GM15510 (cell line): ENCODE measurements around the gene LIN54.

Experiments
- POLR2A ChIP-seq: IDR thresholded peaks from 3 replicates; pipeline ENCODE4 v1.6.1; 2011; ENCODE audit warnings: borderline replicate concordance; ENCODE audit not compliant: insufficient read length; ENCODE audit errors: extremely low read depth

Gene LIN54

DNA sequence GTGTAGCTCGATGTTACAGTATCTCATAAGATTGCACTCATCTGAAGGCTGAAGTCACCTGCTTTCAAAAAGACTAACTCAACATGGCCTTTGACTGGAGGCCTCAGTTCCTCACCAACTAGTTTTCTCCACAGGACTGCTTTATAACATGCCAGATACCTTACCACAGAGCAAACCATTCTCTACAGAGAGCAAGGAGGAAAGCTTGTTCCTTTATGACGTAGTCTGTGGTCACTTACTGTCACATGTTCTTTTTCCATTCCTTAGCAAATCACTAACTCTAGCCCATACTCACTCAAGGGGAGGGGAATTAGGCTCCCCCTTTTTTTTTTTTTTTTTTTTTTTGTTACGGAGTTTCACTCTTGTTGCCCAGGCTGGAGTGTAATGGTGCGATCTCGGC, 106.9 kb downstream of the LIN54 start:
- no peak for TF ChIP-seq POLR2A

DNA sequence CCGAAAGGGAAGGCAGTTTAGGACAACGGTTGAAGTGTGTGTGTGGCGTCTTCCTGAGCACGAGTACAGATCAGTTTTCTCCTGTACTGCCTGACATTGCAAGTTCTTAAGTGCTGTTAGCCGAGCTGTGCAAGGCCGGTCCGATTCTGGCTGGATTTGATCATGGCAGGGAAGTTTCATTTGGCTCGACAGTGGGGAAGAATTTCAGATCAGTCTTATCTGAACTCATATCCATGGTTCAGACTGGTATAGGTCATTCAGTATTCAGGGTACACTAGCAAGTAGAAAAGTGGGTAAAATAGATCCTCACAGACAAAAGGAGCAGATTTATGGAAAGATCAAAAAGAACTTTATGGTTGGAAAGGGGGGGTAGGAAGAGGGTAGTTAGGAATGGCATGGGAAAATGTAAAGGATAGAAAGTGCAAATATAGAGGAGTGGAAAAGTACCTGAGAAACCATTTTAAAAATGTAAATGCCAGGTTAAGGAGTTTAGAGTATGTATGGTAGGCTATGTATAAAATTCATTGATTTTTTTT, 109.4 kb downstream of the LIN54 start:
- TF ChIP-seq POLR2A = no peak

DNA sequence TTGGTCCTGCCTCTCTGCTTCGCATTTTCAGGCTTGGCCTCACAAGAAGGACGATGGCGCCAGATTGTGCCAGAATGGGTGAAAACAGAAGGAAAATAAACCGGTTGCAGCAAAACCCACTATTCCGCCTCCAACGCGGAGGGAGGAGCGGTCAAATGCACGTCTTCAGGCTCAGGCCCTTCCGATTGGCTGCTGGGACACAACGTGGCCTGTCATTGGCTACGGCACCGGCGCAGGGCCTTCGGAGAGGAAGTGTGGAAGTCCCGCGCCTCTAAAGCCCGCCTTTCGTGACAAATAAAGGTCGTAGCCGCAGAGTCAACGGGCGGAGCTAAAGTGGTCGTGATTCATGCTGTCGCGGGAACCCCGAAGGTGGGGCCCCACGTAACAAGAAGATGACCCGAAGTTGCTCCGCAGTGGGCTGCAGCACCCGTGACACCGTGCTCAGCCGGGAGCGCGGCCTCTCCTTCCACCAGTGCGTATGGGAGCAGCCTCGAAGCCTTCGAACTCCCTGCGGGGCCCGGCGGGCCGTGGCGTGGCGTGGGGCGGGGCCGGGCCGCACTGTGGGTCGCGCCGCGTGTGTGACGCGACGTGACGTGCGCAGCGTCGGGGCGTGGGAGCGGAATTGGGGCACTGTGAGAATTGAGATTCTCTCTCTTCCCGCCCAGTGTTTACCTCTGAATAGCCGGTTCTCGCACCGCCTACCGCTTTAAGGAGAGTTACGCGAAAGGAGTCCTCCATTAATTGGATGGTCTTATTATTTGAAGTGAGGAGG, 110.0 kb downstream of the LIN54 start, which contains the start of gene THAP9:
Gene THAP9 (plus strand): TSS at position 325 of the 772 bp plus-strand sequence. CDS start 68 bp downstream, at position 393.
- TF ChIP-seq POLR2A = peak; percentile 73

DNA sequence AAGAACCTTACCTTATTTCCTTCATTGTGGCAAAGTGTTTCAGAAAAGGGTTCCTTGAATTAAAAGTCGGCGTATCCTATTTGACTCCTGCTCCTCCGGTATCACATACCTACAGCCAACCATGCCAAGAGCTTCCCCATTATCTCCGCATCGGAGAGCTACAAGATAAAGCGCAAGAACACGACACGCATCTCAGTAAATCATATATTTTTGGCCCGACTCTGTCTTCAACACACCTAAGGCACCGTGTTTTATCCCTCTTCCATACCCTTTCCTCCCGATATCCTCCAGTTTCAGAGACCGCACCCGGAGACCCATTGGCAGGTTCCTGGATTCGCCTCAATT, 110.6 kb downstream of the LIN54 start:
- no peak for TF ChIP-seq POLR2A

DNA sequence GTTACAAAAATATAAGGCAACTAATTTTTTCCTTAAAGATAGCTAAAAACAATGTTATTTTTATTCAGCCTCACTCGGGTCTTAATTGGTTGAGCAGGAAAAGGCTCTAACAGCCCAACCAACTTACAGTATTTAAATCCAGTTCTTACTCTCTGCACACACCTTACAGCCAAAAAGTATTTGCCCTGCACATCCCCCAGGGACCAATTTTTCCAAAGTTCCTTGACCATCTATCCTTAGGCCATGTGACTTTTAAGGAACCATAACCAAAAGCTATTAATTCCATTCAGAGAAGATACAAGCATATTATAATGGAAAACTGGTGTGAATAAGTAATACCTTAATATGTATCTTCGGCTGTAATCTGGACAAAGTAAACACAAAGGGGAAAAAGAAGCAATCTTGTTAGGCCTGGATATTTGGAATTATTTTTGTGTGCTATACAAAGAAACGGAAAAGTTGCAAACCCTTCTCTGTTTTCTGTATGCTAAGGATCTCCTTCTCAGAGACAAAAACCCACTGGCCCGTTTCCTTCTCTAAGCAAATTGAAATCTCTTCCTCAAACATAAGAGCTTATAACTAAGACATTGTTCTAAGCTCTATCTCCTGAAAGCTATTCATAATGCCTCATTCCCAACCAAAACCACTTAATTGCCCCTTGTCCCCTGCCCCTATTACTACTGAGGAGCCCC, 111.1 kb downstream of the LIN54 start:
- no peak for TF ChIP-seq POLR2A

DNA sequence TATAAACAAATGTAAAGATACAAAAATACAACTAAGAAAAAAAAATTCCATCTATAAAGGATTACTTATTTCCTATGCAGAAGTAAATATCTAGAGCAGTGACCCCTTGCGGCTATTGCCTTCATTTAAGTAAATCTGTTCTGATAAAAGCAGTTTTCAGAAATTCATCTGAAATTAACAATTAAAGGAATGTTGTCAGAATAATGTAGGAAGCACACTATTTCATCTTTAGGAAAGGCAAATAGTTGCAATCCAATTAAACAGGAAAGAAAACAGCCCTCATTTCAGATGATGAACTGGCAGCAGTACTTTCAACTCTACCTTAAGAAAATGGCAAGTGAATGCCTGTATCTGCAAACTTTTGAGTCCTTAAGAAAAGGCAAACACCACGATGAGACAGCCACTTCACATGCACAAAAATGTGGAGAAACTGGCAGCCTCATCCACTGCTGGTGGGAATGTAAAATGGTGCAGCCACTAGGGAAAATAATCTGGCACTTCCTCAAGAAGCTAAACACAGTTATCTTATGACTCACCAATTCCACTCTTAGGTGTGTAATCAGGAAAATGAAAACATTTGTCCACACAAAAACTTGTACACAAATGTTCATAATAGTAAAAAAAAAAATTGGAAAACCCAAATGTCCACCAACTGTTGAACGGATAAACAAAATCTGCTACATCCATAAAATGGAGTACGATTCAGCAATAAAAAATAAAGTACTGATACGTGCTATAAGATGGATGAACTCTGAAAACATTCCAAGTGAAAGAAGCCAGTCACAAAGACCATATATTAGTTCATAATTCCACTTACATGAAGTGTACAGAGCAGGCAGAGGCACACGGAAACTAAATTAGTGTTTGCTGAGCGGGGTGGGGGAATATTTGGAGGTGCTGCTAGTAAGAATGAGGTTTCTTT, 112.0 kb downstream of the LIN54 start:
- no peak for TF ChIP-seq POLR2A

DNA sequence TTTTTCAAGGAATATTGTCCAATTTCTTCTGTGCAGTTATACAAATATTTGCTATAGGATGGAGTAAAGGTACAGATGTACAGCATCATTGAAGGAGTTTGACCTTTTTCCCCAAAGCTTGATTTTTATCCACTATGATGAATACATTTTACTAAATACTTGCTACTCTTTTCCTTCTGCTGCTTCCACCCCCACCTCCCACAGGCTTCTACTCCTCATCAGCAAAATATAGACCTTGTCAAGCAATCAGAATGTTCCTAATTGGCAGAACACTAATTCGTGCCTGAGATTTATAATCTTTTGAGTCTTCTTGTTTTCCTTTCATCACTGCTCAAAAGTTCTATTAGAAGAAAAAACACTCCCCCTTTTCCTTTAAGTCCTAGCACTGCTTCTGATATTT, 113.9 kb downstream of the LIN54 start:
- TF ChIP-seq POLR2A = no peak

DNA sequence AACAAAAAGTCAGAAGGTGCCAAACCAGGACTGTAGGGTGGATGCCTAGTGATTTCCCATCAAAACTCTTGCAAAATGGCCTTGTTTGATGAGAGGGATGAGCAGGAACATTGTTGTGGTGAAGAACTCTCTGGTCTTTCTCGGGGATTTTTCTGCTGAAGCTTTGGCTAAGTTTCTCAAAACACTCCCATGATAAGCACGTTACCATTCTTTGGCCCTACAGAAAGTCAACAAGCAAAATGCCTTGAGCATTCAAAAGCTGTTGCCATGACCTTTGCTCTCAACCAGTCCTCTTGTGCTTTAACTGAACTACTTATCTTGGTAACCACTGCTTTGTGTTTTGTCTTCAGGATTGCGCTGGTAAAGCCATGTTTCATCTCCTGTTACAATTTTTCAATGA, 116.7 kb downstream of the LIN54 start:
- TF ChIP-seq POLR2A = no peak

DNA sequence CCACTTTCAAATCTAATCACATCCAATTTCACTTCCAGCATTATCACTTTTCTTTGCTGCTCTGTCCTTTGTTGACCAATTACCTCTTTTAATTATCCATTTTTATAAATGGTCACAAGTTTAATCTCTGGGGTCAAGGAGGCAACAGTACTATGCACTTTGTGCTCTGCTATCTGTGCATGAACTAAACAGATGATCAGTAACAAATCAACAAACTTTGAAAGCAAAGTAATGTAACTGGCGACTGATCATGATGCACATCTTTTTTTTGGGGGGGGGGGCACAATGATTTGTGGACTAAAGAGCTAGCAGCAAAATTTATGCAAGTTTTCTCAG, 118.2 kb downstream of the LIN54 start:
- TF ChIP-seq POLR2A = no peak

DNA sequence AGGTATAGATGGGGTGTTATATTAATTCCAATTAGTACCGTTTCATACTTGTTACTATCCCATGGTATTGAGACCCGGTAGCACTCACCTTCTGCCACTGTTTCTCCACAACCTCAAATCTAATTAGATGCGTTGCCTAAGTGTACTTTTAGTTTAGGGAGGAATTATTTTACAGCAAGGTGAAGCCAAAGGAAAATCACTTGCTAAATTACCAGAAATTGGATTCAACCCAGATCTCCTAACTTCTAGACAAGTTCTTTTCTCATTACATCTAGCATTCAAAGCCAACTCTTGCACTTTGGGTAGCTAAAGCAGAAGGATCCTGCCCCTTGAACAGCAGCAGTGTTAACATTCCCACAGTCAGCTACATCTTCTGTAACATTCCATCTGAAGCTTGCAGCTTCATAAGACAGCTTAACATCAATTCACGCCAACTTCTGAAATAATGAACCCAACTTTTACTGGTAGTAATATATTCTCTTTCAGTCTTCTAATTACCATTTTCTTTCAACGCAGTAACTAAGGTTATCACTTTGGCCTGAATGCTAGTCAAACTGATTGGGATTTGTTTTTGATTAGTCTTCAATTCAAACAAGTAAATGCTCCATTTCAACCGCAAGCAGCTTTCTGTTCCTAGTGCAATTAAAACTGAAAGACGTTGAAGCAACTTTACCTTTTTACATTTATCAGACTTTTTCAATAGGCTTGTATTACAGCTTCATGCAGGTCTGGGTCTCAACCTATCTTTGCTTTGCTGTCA, 118.7 kb downstream of the LIN54 start:
- no peak for TF ChIP-seq POLR2A

DNA sequence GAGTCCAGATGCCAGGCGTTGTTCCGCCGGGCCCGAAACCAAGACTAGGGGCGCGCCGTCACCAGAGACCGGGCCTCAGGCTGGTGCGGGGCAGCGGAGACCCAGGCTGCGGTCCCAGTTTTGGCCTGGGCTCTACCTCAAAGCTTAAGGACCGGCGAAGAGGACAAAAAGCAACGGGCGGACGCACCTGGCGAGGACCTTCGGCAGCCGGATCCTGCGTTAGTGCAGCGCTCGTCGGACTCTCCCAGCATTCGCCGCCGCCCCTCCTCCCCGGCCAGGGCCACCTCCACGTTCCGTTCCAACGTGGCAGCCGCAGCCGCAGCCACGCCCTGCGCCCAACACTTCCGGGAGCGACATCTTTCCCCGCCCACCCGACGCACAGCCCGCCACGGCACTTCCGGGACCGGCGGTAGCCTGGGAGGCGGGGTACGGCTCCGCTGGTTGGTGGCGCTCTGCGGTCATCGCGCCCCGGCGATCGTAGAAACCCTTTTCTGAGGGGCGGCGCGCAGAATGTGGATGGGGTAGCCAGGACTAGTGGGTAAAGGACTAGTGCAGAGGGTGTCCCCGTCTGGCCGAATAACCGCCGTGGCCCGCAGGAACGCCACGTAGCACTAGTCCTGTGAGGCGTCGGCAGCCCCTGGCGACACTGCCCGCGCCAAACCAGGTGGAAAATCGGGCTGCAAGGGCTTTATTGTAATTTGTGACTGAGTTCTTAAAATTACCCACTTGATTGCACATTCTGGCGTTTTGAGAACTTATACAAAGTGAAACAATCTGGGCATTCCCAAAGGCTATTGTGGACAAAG, 119.5 kb downstream of the LIN54 start, which contains the start of gene SEC31A:
Gene SEC31A (minus strand): TSS at position 253 of the 806 bp plus-strand sequence. CDS start 9,217 bp downstream, outside the sequence.
- TF ChIP-seq POLR2A = peak; percentile 94

DNA sequence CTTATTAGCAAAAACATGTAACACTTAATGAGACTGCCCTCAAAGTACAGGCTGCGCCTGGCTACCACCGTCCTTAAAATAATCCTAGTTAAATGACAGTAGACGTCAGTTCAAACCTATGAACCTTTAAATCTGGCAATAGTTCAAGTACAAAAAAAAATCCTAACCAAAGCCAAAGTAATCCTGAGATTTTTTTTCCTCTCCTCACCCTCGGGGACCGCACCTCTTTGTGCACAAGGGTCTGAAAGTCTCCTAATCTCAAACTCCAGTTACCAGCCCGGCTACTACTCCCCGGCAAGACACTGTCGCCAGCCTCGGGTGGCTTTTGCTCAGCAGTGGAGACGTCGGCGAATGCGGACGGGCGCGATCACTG, 120.1 kb downstream of the LIN54 start:
- TF ChIP-seq POLR2A = no peak

DNA sequence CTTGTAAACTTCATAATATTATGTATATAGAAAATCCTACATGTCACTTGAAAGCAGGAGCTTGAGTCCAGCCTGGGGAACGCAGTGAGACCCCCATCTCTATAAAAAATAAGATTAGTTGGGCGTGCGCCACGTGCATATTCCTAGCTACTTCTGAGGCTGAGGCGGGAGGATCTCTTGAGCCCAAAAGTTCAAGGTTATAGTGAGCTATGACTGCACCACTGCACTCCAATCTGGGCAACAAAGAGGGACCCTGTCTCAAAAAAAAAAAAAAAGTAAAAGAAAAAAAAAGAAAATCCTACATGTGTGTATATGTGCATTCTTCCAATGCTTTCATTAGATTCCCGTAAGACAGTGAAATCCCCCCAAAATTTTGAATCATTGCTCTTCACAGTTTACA, 121.3 kb downstream of the LIN54 start:
- no peak for TF ChIP-seq POLR2A
